Endodermal cell (in vitro differentiated cells): Measurements from ENCODE around the gene PAK1. TPM values are rescaled to one million over a fixed set of nuclear protein-coding genes. Genes with fewer than 3 reads are reported as not detected.

Experiments
- DNase-seq: peaks from one replicate; pipeline ENCODE4 v3.0.0-alpha.2; 2017
- H3K27ac ChIP-seq: 2 replicates; pipeline ENCODE4 v1.5.1; 2013; ENCODE audit warnings: mild to moderate bottlenecking, low read depth, low read length, moderate library complexity
- H3K27me3 ChIP-seq: 2 replicates; pipeline ENCODE4 v1.6.1; 2013; ENCODE audit warnings: mild to moderate bottlenecking, low read length, moderate library complexity; ENCODE audit not compliant: insufficient read depth, control insufficient read depth, poor library complexity, severe bottlenecking
- H3K36me3 ChIP-seq: 2 replicates; pipeline ENCODE4 v1.7.0; 2013; ENCODE audit warnings: mild to moderate bottlenecking, low read length, moderate library complexity; ENCODE audit not compliant: control insufficient read depth, insufficient read depth
- H3K4me1 ChIP-seq: one replicate; pipeline ENCODE4 v1.7.0; 2013; ENCODE audit warnings: low read length; ENCODE audit not compliant: control insufficient read depth, insufficient read depth
- H3K4me3 ChIP-seq: 2 replicates; pipeline ENCODE4 v1.5.1; 2013; ENCODE audit warnings: mild to moderate bottlenecking, low read length, moderate library complexity
- H3K9ac ChIP-seq: 2 replicates; pipeline ENCODE4 v1.6.1; 2013; ENCODE audit warnings: mild to moderate bottlenecking, low read length, moderate library complexity; ENCODE audit not compliant: poor library complexity, severe bottlenecking; ENCODE audit errors: extremely low read depth
- H3K9me3 ChIP-seq: 2 replicates; pipeline ENCODE4 v1.6.1; 2013; ENCODE audit warnings: mild to moderate bottlenecking, low read length, moderate library complexity; ENCODE audit not compliant: control insufficient read depth
- H3K27ac Mint-ChIP-seq: 2 replicates; pipeline ENCODE4 v1.8.0; 2020; ENCODE audit warnings: mixed read lengths
- H3K27me3 Mint-ChIP-seq: 2 replicates; pipeline ENCODE4 v1.8.0; 2021; ENCODE audit warnings: mild to moderate bottlenecking, mixed read lengths; ENCODE audit not compliant: insufficient read depth
- H3K36me3 Mint-ChIP-seq: 2 replicates; pipeline ENCODE4 v1.8.0; 2020; ENCODE audit warnings: low read depth, mixed read lengths
- H3K4me1 Mint-ChIP-seq: 2 replicates; pipeline ENCODE4 v1.8.0; 2020; ENCODE audit warnings: mixed read lengths
- H3K4me3 Mint-ChIP-seq: 2 replicates; pipeline ENCODE4 v1.8.0; 2020; ENCODE audit warnings: mild to moderate bottlenecking, moderate library complexity, mixed read lengths
- H3K9me3 Mint-ChIP-seq: 2 replicates; pipeline ENCODE4 v1.8.0; 2020; ENCODE audit warnings: mild to moderate bottlenecking, mixed read lengths
- CTCF ChIP-seq: fragments of 200-600 bp; sonication (generic); conservative IDR thresholded peaks from 2 replicates; pipeline ENCODE4 v1.5.0; 2021; ENCODE audit warnings: antibody characterized with exemption, mild to moderate bottlenecking
- WGBS, 2 experiments: methylation state at CpG; one replicate each; pipeline versions ENCODE4 v1.1.5 to v1.1.7; 2013; ENCODE audit warnings: missing lambda C conversion rate in 2 of 2, mixed read lengths in 1 of 2; ENCODE audit not compliant: insufficient coverage in 1 of 2, insufficient read length in 1 of 2; 5-methylcytosine and 5-hydroxymethylcytosine counted together
- total RNA-seq, 2 donors: library from RNA; stranded (reverse); fragmentation: NEBNext Ultra II Directional in 1 of 2; extraction: Animal tissue kit (Norgen Biotek cat#: 25700) in 1 of 2; gene quantifications; 2 replicates in 1 of 2; 3 replicates in 1 of 2; pipeline ENCODE4 v1.2.1, GENCODE V29; 2021

PAK1 gene
- total RNA-seq, 2 donors from 2014 or later, result 91.3 to 94.9 TPM

GRCh38 chr11:77370217-77370616 lies 103.7 kb downstream of the PAK1 start:
- peak; percentile 56 for TF ChIP-seq CTCF
- no peak for DNase-seq
- Histone ChIP-seq H3K27ac (no peak overlapping the region), H3K36me3 (peaks cover 28% of the 10 kb centered on the region), H3K4me1 (no peaks in the 10 kb centered on the region), H3K27me3 (no peaks in the 10 kb centered on the region), H3K9ac (no peak overlapping the region), H3K4me3 (no peak overlapping the region), H3K9me3 (peaks cover 13% of the 10 kb centered on the region)
- WGBS, 2 experiments, result 100% methylated on average over 1 of the region's 1 CpG
- Mint-ChIP-seq H3K27me3 (no peaks in the 10 kb centered on the region), H3K4me1 (no peaks in the 10 kb centered on the region), H3K27ac (no peak overlapping the region), H3K9me3 (no peaks in the 10 kb centered on the region), H3K36me3 (peaks cover 52% of the 10 kb centered on the region), H3K4me3 (no peak overlapping the region)

- H3K9me3 Mint-ChIP-seq, result peaks cover 8% of the 10 kb centered on the region
- H3K9me3 ChIP-seq, result peaks cover 45% of the 10 kb centered on the region
- no peak overlapping the region for H3K27ac Mint-ChIP-seq
- peaks cover 53% of the 10 kb centered on the region for H3K36me3 Mint-ChIP-seq
- H3K4me3 Mint-ChIP-seq, result no peak overlapping the region
- 76 to 97% methylated on average over 2 to 3 of the region's 3 CpGs for WGBS, 2 experiments
- peak overlapping the region; percentile 13 for H3K4me3 ChIP-seq
- peaks cover 2% of the 10 kb centered on the region for H3K4me1 ChIP-seq
- H3K27me3 ChIP-seq, result no peaks in the 10 kb centered on the region
- H3K27me3 Mint-ChIP-seq, result no peaks in the 10 kb centered on the region
- H3K27ac ChIP-seq, result no peak overlapping the region
- H3K36me3 ChIP-seq, result peaks cover 66% of the 10 kb centered on the region
- DNase-seq, result peak; percentile 47
- no peak overlapping the region for H3K9ac ChIP-seq
- H3K4me1 Mint-ChIP-seq, result peaks cover 18% of the 10 kb centered on the region
- TF ChIP-seq CTCF, result no peak
These were observed 112.7 kb downstream of the PAK1 start for GRCh38 chr11:77361184-77361583.

- Histone ChIP-seq H3K36me3 (peaks cover 80% of the 10 kb centered on the region), H3K4me3 (peak overlapping the region; percentile 13), H3K27ac (no peak overlapping the region), H3K27me3 (no peaks in the 10 kb centered on the region), H3K4me1 (peaks cover 2% of the 10 kb centered on the region), H3K9me3 (peaks cover 36% of the 10 kb centered on the region), H3K9ac (no peak overlapping the region)
- no peak for DNase-seq
- Mint-ChIP-seq H3K4me1 (peaks cover 18% of the 10 kb centered on the region), H3K27ac (peak overlapping the region; percentile 27), H3K36me3 (peaks cover 42% of the 10 kb centered on the region), H3K27me3 (no peaks in the 10 kb centered on the region), H3K9me3 (peaks cover 8% of the 10 kb centered on the region), H3K4me3 (no peak overlapping the region)
- TF ChIP-seq CTCF, result no peak
These were observed 114.4 kb downstream of the PAK1 start for GRCh38 chr11:77359481-77359880.
